GM19372 (cell line): ENCODE results near the gene PCDH9.
A peak's percentile ranks its signal among the peaks of the same experiment; 100 is the strongest.
"Not testable (repeated sequence)": the region's sequence is repeated elsewhere in the genome, so short reads cannot be mapped to it uniquely, and the experiment has no call there.

ENCODE experiments used
- ATAC-seq: cut with Tn5 transposase; IDR thresholded peaks from one replicate; pipeline ENCODE4 v1.9.1; 2021; ENCODE audit warnings: mild to moderate bottlenecking, low read depth, moderate library complexity; ENCODE audit not compliant: unreplicated experiment

Gene PCDH9

GRCh38 chr13:66805657-66806056, 424.5 kb downstream of the PCDH9 start:
- no peak for ATAC-seq

DNA sequence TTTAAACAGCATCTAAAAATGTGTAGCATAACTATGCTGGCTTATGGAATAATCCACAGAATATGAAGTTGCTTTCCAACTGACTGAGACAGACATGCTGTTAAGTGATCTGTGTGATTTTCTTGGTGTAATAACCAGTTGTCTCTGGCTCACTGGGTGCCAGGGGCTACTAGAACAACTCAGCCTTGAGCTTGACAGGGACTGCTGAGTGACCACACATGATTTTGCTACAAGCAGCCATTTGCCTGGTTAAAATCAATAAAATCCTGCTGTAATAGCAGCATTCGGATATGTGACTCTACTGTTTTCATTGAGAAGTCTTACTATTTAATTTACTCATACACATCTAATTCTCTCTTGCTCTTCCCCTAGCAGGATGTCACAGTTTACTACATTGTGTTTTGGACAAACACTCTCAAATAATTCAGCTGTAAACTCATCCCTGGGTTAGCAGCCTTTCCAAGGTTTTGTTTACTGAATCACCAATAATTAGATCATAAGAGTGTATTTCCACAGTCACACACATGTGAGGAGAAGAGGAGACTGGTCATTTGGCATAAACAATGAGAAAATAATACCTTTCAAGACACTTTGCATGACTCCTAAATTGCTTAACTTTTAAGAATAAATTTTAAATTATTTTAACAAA, 426.2 kb downstream of the PCDH9 start:
- no peak for ATAC-seq

DNA sequence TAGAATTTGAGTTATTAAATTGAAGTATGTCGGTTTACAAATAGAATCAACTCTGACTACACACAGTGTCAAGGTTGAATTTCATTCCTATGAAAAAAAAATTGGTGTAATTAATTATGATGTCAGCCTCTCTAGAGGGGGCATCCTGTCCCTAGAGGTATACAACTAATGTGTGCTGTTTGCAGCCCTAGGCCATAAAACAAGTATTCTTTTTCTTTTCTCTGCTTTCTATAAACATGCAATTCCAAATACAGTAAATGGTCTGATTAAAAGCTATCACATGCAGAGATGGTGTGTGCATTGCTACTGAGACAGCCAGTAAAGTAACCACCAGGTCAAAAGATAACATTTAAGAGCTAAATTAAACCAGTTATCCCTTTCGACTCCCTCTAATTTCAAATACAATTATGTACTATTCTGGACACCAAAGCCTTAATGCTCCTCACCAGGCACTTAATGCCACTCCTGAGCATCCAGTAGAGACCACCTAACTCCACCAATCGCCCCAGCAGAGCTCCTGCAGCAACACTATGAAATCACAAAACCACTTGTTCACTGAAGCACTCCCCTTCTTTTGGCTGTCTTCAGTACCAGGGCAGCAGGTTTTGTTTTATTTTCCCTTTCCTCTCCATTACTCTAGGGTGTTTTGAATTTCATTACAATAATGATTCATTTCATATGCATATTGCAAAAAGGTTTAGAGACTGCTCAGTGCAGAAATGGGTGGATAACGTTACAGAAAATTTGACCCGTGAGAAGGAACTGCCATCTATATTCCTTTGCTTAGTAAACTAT, 426.9 kb downstream of the PCDH9 start:
- no peak for ATAC-seq

- no peak for ATAC-seq
These were observed 434.5 kb downstream of the PCDH9 start for GRCh38 chr13:66795636-66796035.

DNA sequence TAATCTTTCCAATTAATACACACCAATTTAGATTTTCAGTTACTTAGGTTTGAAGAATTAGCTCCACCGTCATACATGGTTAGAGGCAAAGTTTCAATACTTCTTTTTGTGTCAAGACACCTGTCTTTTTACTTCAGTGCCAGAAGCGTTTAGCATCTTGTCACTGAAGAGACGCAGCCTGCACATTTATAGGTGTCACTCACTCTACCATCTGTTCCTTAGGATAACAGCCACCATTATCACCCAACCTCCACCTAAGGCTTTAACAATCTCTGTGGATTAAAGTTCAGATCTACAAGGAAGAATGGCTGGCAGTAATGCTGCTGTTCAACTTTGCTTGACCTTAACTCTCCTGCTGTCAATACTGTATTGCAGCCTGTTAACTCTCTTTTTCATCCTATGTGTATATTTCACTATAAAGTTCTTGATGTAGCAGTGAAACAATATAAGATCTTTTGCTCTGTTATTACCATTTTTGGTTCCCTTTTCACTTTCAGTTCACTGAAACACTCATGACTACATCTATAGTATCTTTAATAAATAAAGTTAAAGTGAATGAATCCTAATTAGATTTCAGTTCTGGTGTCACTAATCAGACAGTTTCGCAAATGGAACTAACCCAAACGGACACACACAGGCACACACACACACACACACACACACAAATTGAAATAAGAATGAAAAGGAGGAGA, 435.6 kb downstream of the PCDH9 start:
- ATAC-seq, result peak; percentile 68

GRCh38 chr13:66790861-66791260, 439.3 kb downstream of the PCDH9 start:
- ATAC-seq, result no peak

GRCh38 chr13:66781241-66781640, 448.9 kb downstream of the PCDH9 start:
- ATAC-seq, result no peak

GRCh38 chr13:66780814-66781213, 449.3 kb downstream of the PCDH9 start:
- no peak for ATAC-seq

GRCh38 chr13:66778461-66778860, 451.7 kb downstream of the PCDH9 start:
- no peak for ATAC-seq

- no peak for ATAC-seq
These were observed 454.9 kb downstream of the PCDH9 start for GRCh38 chr13:66775196-66775595.

- ATAC-seq, result no peak
These were observed 456.1 kb downstream of the PCDH9 start for GRCh38 chr13:66774046-66774445.

GRCh38 chr13:66765559-66765958, 464.6 kb downstream of the PCDH9 start:
- no peak for ATAC-seq

DNA sequence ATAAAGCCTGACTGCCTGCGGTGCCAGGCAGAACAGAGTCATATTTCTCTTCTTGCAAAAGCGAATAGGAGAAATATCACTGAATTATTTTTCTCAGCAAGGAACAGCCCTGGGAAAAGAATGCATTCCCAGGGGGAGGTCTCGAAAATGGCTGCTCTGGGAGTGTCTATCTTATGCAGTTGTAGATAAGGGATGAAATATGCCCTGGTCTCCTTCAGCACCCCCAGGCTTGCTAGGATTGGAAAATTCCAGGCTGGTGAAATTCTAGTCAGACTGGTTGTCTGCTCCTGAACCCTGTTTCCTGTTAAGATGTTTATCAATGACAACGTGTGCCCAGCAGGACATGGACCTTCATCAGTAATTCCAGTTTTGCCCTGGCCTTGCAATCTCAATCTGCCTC, 469.5 kb downstream of the PCDH9 start:
- not testable (repeated sequence) for ATAC-seq

DNA sequence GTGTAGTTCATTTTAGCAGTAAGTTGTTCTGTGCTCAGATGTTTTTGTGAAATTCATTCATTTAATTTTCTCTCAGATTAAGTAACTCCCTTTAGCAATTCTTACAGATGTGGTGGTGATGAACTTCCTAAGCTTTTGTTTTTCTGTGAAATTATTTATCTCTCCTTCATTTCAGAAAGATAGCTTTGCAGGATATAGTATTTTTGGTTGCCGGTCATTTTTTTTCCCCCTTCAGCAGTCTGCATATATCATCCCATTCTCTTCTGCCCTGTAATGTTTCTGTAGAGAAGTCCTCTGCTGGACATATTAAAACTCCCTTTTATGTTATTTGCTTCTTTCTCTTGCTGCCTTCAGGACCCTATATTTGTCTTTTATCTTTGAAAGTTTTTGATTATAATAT, 470.2 kb downstream of the PCDH9 start:
- no peak for ATAC-seq

GRCh38 chr13:66751691-66752090, 478.4 kb downstream of the PCDH9 start:
- ATAC-seq, result peak; percentile 58

DNA sequence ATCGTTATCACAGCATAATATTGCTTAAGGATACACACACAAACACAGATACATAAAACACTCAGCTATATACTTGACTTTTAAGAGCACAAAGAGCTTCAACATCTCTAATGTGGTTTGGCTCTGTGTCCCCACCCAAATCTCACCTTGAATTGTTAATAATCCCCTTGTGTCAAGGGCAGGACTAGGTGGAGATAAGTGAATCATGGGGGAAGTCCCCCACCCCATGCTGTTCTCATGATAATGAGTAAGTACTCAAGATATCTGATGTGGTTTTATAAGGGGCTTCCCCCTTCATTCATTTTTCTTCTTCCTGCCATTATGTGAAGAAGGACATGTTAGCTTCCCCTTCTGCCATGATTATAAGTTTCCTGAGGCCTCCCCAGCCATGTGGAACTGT, 481.4 kb downstream of the PCDH9 start:
- ATAC-seq, result no peak

GRCh38 chr13:66745307-66745706, 484.8 kb downstream of the PCDH9 start:
- no peak for ATAC-seq

DNA sequence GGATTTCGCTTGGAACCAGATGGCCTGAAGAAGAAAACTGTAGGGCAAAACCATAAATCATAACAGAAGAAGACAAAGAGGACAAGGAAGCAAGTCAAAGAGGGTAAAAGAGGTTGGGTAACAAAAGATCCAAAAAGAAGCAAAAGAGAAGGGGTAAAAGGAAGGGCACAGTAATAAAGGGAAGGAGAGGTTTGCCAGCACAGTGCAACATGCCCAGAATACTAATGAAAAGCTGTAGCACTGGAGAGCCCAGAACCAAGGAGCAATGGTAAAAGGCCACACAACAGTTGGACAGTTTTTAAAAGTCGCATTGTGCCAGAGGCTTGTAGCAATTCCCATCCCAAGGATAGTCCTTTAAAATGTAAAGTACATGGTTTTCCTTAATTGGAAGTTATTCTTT, 506.6 kb downstream of the PCDH9 start:
- ATAC-seq, result no peak

GRCh38 chr13:66716538-66716937, 513.6 kb downstream of the PCDH9 start:
- ATAC-seq, result no peak

DNA sequence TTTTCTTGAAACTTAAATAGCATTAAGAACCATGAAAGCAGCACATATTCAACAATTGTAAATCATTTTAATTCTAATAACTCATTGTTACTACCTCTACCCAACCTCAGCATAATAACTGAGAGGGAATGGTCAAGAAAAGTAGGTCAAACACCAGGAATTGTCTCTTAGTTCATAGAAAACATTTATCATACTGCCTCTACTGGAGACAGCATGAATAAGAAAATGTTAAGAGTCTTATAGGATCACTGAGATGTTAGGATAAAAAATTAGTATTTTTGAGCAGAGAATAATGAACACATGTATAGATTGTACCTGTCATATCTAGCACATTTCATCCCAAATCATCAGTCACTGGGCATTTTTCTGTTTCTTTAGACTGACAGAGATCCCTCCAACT, 515.3 kb downstream of the PCDH9 start:
- no peak for ATAC-seq

- ATAC-seq, result no peak
These were observed 526.0 kb downstream of the PCDH9 start for GRCh38 chr13:66704110-66704509.

GRCh38 chr13:66703597-66703996, 526.5 kb downstream of the PCDH9 start:
- ATAC-seq, result no peak
